Liver (tissue), 9 donors: ENCODE data around the gene AAMDC. TPM values are rescaled to one million over a fixed set of nuclear protein-coding genes. Genes with fewer than 3 reads are reported as not detected.

Experiments
- DNase-seq: peaks from one replicate; pipeline ENCODE4 v3.0.0-alpha.2; 2017; ENCODE audit warnings: low spot score
- H3K27ac ChIP-seq, 2 donors: one replicate each; pipeline ENCODE4 v1.7.0; 2013; ENCODE audit warnings: inconsistent platforms in 2 of 2, low read length in 2 of 2, control low read depth in 1 of 2, low read depth in 1 of 2, mild to moderate bottlenecking in 1 of 2
- H3K27me3 ChIP-seq, 4 donors: one replicate each; pipeline versions ENCODE4 v1.6.1 to v1.7.0; 2013; ENCODE audit warnings: low read length in 3 of 4, inconsistent platforms in 1 of 4, mild to moderate bottlenecking in 1 of 4, moderate library complexity in 1 of 4; ENCODE audit not compliant: control insufficient read depth in 4 of 4, insufficient read depth in 4 of 4
- H3K36me3 ChIP-seq, 4 donors: one replicate each; pipeline versions ENCODE4 v1.6.1 to v1.7.0; 2013; ENCODE audit warnings: low read length in 3 of 4, mild to moderate bottlenecking in 3 of 4, low read depth in 1 of 4, moderate library complexity in 1 of 4; ENCODE audit not compliant: control insufficient read depth in 4 of 4, insufficient read depth in 3 of 4
- H3K4me1 ChIP-seq, 4 donors: one replicate each; pipeline versions ENCODE4 v1.6.1 to v1.7.0; 2013; ENCODE audit warnings: low read length in 3 of 4, mild to moderate bottlenecking in 3 of 4, moderate library complexity in 1 of 4; ENCODE audit not compliant: control insufficient read depth in 4 of 4, insufficient read depth in 4 of 4
- H3K4me3 ChIP-seq, 3 donors: one replicate each; pipeline versions ENCODE4 v1.6.1 to v1.7.0; 2013; ENCODE audit warnings: low read length in 3 of 3, control low read depth in 1 of 3, low read depth in 1 of 3, mild to moderate bottlenecking in 1 of 3
- H3K9ac ChIP-seq, 2 donors: one replicate each; pipeline ENCODE4 v1.7.0; 2013; ENCODE audit warnings: low read length in 2 of 2, mild to moderate bottlenecking in 2 of 2, moderate library complexity in 2 of 2, control low read depth in 1 of 2, low read depth in 1 of 2
- H3K9me3 ChIP-seq, 4 donors: one replicate each; pipeline versions ENCODE4 v1.6.1 to v1.7.0; 2013; ENCODE audit warnings: low read length in 3 of 4; ENCODE audit not compliant: control insufficient read depth in 4 of 4
- ATF3 ChIP-seq: IDR thresholded peaks from 2 replicates; pipeline ENCODE4 v1.6.1; 2016; ENCODE audit warnings: antibody characterized with exemption
- CTCF ChIP-seq: fragments of 150-350 bp; IDR thresholded peaks from 2 replicates; pipeline ENCODE4 v1.5.1; 2017; ENCODE audit warnings: improper control_type of control experiment, low read depth, low read length; ENCODE audit not compliant: missing input control
- EGR1 ChIP-seq, 2 donors: IDR thresholded peaks; 2 replicates each; pipeline ENCODE4 v1.6.1; 2016 to 2018; ENCODE audit warnings: antibody characterized with exemption in 2 of 2, low read depth in 2 of 2
- FOXA1 ChIP-seq: IDR thresholded peaks from 2 replicates; pipeline ENCODE4 v1.6.1; 2016; ENCODE audit warnings: antibody characterized with exemption
- FOXA2 ChIP-seq: IDR thresholded peaks from 2 replicates; pipeline ENCODE4 v1.6.1; 2016; ENCODE audit warnings: antibody characterized with exemption
- GABPA ChIP-seq, 2 donors: IDR thresholded peaks in 1 of 2; conservative IDR thresholded peaks in 1 of 2; 2 replicates each; pipeline ENCODE4 v1.6.1; 2016; ENCODE audit warnings: antibody characterized with exemption in 2 of 2, mild to moderate bottlenecking in 1 of 2, moderate library complexity in 1 of 2
- HNF4A ChIP-seq, 2 donors: conservative IDR thresholded peaks; 2 replicates each; pipeline ENCODE4 v1.6.1; 2016; ENCODE audit warnings: antibody characterized with exemption in 2 of 2, mild to moderate bottlenecking in 2 of 2
- HNF4G ChIP-seq: IDR thresholded peaks from 2 replicates; pipeline ENCODE4 v1.6.1; 2016; ENCODE audit warnings: antibody characterized with exemption
- JUND ChIP-seq, 2 donors: IDR thresholded peaks; 2 replicates each; pipeline ENCODE4 v1.6.1; 2016; ENCODE audit warnings: antibody characterized with exemption in 2 of 2
- MAX ChIP-seq: IDR thresholded peaks from 2 replicates; pipeline ENCODE4 v1.6.1; 2016; ENCODE audit warnings: antibody characterized with exemption
- NR2F2 ChIP-seq: IDR thresholded peaks from 2 replicates; pipeline ENCODE4 v1.6.1; 2016; ENCODE audit warnings: antibody characterized with exemption
- REST ChIP-seq: IDR thresholded peaks from 2 replicates; pipeline ENCODE4 v1.6.1; 2016; ENCODE audit warnings: antibody characterized with exemption, mild to moderate bottlenecking
- RXRA ChIP-seq, 2 donors: IDR thresholded peaks; 2 replicates each; pipeline ENCODE4 v1.6.1; 2017 to 2018; ENCODE audit warnings: antibody characterized with exemption in 2 of 2, mild to moderate bottlenecking in 1 of 2
- SP1 ChIP-seq: IDR thresholded peaks from 2 replicates; pipeline ENCODE4 v1.6.1; 2018; ENCODE audit warnings: antibody characterized with exemption, mild to moderate bottlenecking
- TAF1 ChIP-seq: conservative IDR thresholded peaks from 2 replicates; pipeline ENCODE4 v1.6.1; 2016; ENCODE audit warnings: antibody characterized with exemption, mild to moderate bottlenecking
- YY1 ChIP-seq: IDR thresholded peaks from 2 replicates; pipeline ENCODE4 v1.6.1; 2016; ENCODE audit warnings: antibody characterized with exemption, mild to moderate bottlenecking
- ZBTB33 ChIP-seq: IDR thresholded peaks from 2 replicates; pipeline ENCODE4 v1.6.1; 2016; ENCODE audit warnings: antibody characterized with exemption
- WGBS: extraction: QIAGEN DNeasy Blood & Tissue Kit; methylation state at CpG from one replicate; pipeline ENCODE4 v1.1.7; 2013; 5-methylcytosine and 5-hydroxymethylcytosine counted together
- polyA plus RNA-seq, 2 donors: library from polyadenylated mRNA; stranded (reverse) in 1 of 2; unstranded in 1 of 2; fragments of 200-250 nt in 1 of 2; fragments of >200 nt in 1 of 2; fragmentation: Nextera tagmentation in 1 of 2; extraction: Ambion mirVana in 1 of 2; gene quantifications; one replicate each; pipeline versions ENCODE4 v1.2.1 to v1.2.3, GENCODE V29; 2013 to 2015
- total RNA-seq, 2 donors: library from RNA; depleted of rRNA; stranded (reverse); fragments of >200 nt; gene quantifications; one replicate each; pipeline ENCODE4 v1.2.3, GENCODE V29; 2014
- donor health status: healthy.
- donor health status: healthy.
- donor health status: healthy.
- donor health status: healthy.
- donor health status: healthy.

The AAMDC gene
- total and polyA plus RNA-seq, 4 donors, result 7.4 to 31.1 (median 13.7) TPM

GRCh38 chr11:77871855-77872254, 50.9 kb downstream of the AAMDC start (continued):
- no peak for TF ChIP-seq CTCF
- no peak for TF ChIP-seq ATF3
- TF ChIP-seq ZBTB33, result no peak
- TF ChIP-seq HNF4A (conservative IDR thresholded peaks at IDR 0.05), result no peak
- no peak for TF ChIP-seq EGR1 (IDR thresholded peaks at IDR 0.05; ENCODE audit: low read depth in 2 of 2)
- TF ChIP-seq RXRA (IDR thresholded peaks at IDR 0.05), result no peak

GRCh38 chr11:77873345-77873744, 52.4 kb downstream of the AAMDC start:
- Histone ChIP-seq H3K4me3 (no peak overlapping the region), H3K9me3 (no peaks in the 10 kb centered on the region), H3K27me3 (no peaks in the 10 kb centered on the region), H3K27ac (no peak overlapping the region), H3K9ac (no peak overlapping the region), H3K36me3 (peaks cover 2 to 32% (median 17%) of the 10 kb centered on the region in 4 donors), H3K4me1 (no peaks in the 10 kb centered on the region)
- no peak for DNase-seq
- no peak for TF ChIP-seq ZBTB33
- no peak for TF ChIP-seq SP1
- no peak for TF ChIP-seq RXRA (IDR thresholded peaks at IDR 0.05)
- TF ChIP-seq HNF4A (conservative IDR thresholded peaks at IDR 0.05), result no peak
- no peak for TF ChIP-seq GABPA (IDR thresholded peaks at IDR 0.05 in 1 of 2, conservative IDR thresholded peaks at IDR 0.05 in 1 of 2)
- TF ChIP-seq YY1, result no peak
- no peak for TF ChIP-seq NR2F2
- TF ChIP-seq HNF4G, result no peak
- no peak for TF ChIP-seq EGR1 (IDR thresholded peaks at IDR 0.05; ENCODE audit: low read depth in 2 of 2)
- 96% methylated on average over 1 of the region's 1 CpG for WGBS

- H3K36me3 ChIP-seq, result peaks cover 2 to 39% (median 22%) of the 10 kb centered on the region in 4 donors
- TF ChIP-seq GABPA (IDR thresholded peaks at IDR 0.05 in 1 of 2, conservative IDR thresholded peaks at IDR 0.05 in 1 of 2), result no peak
- no peak for TF ChIP-seq HNF4A (conservative IDR thresholded peaks at IDR 0.05)
- TF ChIP-seq SP1, result no peak
- TF ChIP-seq TAF1, result no peak
- no peak for TF ChIP-seq CTCF
- TF ChIP-seq HNF4G, result no peak
- TF ChIP-seq NR2F2, result no peak
- no peak for TF ChIP-seq FOXA2
- no peak for TF ChIP-seq ATF3
- no peak for TF ChIP-seq YY1
- TF ChIP-seq MAX, result no peak
- no peak for TF ChIP-seq JUND (IDR thresholded peaks at IDR 0.05)
- TF ChIP-seq FOXA1, result no peak
- TF ChIP-seq REST, result no peak
These were observed 53.3 kb downstream of the AAMDC start for GRCh38 chr11:77874206-77874605.

More at GRCh38 chr11:77874206-77874605, 53.3 kb downstream of the AAMDC start:
- H3K9me3 ChIP-seq, result no peaks in the 10 kb centered on the region
- WGBS, result 99% methylated on average over 3 of the region's 3 CpGs
- H3K9ac ChIP-seq, result no peak overlapping the region
- H3K27ac ChIP-seq, result no peak overlapping the region
- no peaks in the 10 kb centered on the region for H3K27me3 ChIP-seq
- H3K4me3 ChIP-seq, result no peak overlapping the region
- DNase-seq, result no peak
- H3K4me1 ChIP-seq, result no peaks in the 10 kb centered on the region
